AG10803 (cell line): ENCODE results near the gene AKT3.

Source experiments
- DNase-seq: peaks from one replicate; pipeline ENCODE4 v3.0.0; 2010; ENCODE audit warnings: low read depth
- H3K4me3 ChIP-seq: 2 replicates; pipeline ENCODE4 v1.5.1; 2011; ENCODE audit warnings: mild to moderate bottlenecking, low read length, control low read depth
- TF ChIP-seq, protein P1 (sequence below): conservative IDR thresholded peaks from 2 replicates; pipeline ENCODE4 v1.5.1; 2011; ENCODE audit warnings: mild to moderate bottlenecking, low read length, control low read depth, inconsistent platforms

AKT3 gene

DNA sequence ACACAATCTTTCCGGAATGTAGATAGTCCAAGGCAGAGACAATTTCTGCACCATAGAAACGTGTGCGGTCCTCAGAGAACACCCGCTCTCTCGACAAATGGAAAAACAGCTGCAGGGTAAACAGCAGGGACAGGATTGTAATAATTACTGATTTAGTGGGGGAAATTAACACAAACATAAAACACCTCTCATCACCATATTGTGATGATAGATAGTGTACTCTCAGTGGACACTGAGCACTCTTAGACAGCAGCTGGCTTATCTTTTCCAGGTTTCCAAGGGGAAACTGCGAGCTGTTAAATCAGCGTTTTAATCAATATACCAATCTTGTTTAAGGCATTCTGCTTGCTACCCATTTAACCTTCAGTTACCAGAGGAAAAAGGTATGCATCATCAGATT is 277.1 kb downstream of the AKT3 start:
- H3K4me3 ChIP-seq = no peak overlapping the region
- TF ChIP-seq, protein P1, sequence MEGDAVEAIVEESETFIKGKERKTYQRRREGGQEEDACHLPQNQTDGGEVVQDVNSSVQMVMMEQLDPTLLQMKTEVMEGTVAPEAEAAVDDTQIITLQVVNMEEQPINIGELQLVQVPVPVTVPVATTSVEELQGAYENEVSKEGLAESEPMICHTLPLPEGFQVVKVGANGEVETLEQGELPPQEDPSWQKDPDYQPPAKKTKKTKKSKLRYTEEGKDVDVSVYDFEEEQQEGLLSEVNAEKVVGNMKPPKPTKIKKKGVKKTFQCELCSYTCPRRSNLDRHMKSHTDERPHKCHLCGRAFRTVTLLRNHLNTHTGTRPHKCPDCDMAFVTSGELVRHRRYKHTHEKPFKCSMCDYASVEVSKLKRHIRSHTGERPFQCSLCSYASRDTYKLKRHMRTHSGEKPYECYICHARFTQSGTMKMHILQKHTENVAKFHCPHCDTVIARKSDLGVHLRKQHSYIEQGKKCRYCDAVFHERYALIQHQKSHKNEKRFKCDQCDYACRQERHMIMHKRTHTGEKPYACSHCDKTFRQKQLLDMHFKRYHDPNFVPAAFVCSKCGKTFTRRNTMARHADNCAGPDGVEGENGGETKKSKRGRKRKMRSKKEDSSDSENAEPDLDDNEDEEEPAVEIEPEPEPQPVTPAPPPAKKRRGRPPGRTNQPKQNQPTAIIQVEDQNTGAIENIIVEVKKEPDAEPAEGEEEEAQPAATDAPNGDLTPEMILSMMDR = no peak
- DNase-seq = no peak

GRCh38 chr1:243568793-243569192 is 281.2 kb downstream of the AKT3 start:
- peak; percentile 37 for DNase-seq
- TF ChIP-seq, protein P1 = no peak

DNA sequence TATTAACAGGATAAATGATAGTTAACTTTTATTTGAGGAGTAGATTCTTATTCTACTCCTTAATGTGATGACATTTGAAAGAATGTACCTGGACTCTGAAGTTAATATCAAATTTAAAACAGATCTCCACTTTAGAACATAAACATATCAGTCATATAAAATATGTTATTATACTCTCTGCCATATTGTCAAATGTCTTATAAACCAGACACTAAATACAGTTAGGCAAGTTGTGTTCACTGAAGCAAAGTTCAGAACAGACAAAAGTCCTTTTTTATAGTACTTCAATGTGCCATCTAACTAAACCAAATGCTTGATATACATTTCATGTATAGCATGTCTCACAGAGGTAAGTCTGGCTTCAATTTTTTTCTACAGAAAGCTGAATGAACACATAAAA is 285.2 kb downstream of the AKT3 start:
- H3K4me3 ChIP-seq = no peak overlapping the region
- TF ChIP-seq, protein P1 = no peak
- no peak for DNase-seq

More at GRCh38 chr1:243568793-243569192, 281.2 kb downstream of the AKT3 start:
- H3K4me3 ChIP-seq = no peak overlapping the region

DNA sequence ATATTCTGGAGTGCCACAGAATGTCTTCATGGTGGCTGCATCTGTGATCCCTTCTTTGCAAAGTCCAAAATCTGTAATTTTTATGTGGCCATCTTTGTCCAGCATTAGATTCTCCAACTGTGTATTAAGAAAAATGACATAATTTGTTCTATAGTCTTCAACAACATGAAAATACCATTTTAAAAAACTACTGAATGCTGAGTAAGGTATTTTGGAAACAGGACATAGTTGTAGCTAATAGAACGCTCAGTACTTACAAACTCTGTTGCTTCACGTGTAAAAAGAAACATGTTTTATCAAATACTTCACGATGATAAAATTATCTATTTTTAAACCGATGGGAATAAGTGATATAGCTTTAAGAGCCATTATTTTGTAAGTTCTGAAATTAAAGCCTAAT is 286.3 kb downstream of the AKT3 start:
- no peak overlapping the region for H3K4me3 ChIP-seq
- no peak for DNase-seq

GRCh38 chr1:243562473-243562872 is 287.6 kb downstream of the AKT3 start:
- no peak overlapping the region for H3K4me3 ChIP-seq
- no peak for DNase-seq
- TF ChIP-seq, protein P1 = no peak

More for the DNA sequence above, 286.3 kb downstream of the AKT3 start:
- TF ChIP-seq, protein P1 = no peak

GRCh38 chr1:243561588-243562319 is 288.3 kb downstream of the AKT3 start:
- no peak overlapping the region for H3K4me3 ChIP-seq
- TF ChIP-seq, protein P1 = no peak
- no peak for DNase-seq

- no peak for DNase-seq
- TF ChIP-seq, protein P1 = no peak
- H3K4me3 ChIP-seq = no peak overlapping the region
These were observed 290.4 kb downstream of the AKT3 start for GRCh38 chr1:243559575-243560162.
